Activated T-cell treated with anti-CD3 and anti-CD28 coated beads, Interleukin-2, amount 50 U/mL, for 4 hours (primary cell): Measurements from ENCODE around the gene EID1. TPM values are rescaled to one million over a fixed set of nuclear protein-coding genes. Genes with fewer than 3 reads are reported as not detected.
"Not testable (repeated sequence)": the region's sequence is repeated elsewhere in the genome, so short reads cannot be mapped to it uniquely, and the experiment has no call there.

Source experiments
- ATAC-seq, 2 donors: fragments of 200-7000 bp; cut with Tn5 transposase; one replicate each; pipeline ENCODE4 v1.10.0; 2021
- DNase-seq: peaks from one replicate; pipeline ENCODE4 v3.0.0-alpha.2; 2020
- H3K27me3 Mint-ChIP-seq: one replicate; pipeline ENCODE4 v1.8.0; 2021; ENCODE audit warnings: low read depth, mixed read lengths
- H3K36me3 Mint-ChIP-seq: one replicate; pipeline ENCODE4 v1.8.0; 2022; ENCODE audit warnings: mixed read lengths; ENCODE audit not compliant: insufficient read depth
- H3K4me1 Mint-ChIP-seq: one replicate; pipeline ENCODE4 v1.8.0; 2021; ENCODE audit warnings: low read depth, mixed read lengths
- H3K4me3 Mint-ChIP-seq: one replicate; pipeline ENCODE4 v1.8.0; 2021; ENCODE audit warnings: mild to moderate bottlenecking, moderate library complexity, mixed read lengths
- H3K9me3 Mint-ChIP-seq: one replicate; pipeline ENCODE4 v1.8.0; 2021; ENCODE audit warnings: mixed read lengths
- total RNA-seq, 3 donors: library from RNA; stranded (reverse); gene quantifications; one replicate each; pipeline ENCODE4 v1.2.1, GENCODE V29; 2021

The EID1 gene
- total RNA-seq, 3 donors from 2014 or later, result 109 to 115 (median 109) TPM

DNA sequence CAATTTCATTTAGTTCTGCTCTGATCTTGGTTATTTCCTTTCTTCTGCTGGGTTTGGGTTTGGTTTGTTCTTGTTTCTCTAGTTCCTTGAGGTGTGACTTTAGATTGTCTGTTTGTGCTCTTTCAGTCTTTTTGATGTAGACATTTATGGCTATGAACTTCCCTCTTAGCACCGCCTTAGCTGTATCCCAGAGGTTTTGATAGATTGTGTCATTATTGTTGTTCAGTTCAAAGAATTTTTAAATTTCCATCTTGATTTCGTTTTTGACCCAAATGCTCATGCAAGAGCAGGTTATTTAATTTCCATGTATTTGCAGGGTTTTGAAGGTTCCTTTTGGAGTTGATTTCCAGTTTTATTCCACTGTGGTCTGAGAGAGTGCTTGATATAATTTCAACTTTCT lies 32.6 kb downstream of the EID1 start:
- not testable (repeated sequence) for H3K9me3 Mint-ChIP-seq, H3K27me3 Mint-ChIP-seq, DNase-seq, ATAC-seq, H3K4me1 Mint-ChIP-seq, H3K4me3 Mint-ChIP-seq, H3K36me3 Mint-ChIP-seq

DNA sequence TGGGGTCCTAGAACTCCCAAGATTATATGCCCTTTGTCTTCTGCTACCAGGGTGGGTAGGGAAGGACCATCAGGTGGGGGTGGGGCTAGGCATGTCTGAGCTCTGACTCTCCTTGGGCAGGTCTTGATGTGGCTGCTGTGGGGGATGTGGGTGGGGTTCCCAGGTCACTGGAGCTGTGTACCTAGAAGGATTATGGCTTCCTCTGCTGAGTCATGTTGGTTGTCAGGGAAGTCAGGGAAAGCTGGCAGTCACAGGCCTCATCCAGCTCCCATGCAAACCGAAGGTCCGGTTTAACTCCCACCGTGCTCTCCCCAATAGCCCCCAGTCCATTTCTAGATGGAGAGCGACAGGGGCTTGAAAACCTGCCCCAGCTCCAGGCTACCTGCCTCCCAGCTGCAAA lies 35.2 kb downstream of the EID1 start:
- Mint-ChIP-seq H3K4me1 (no peaks in the 10 kb centered on the region), H3K36me3 (no peaks in the 10 kb centered on the region), H3K9me3 (no peaks in the 10 kb centered on the region), H3K4me3 (no peak overlapping the region), H3K27me3 (peaks cover 20% of the 10 kb centered on the region)
- no peak for ATAC-seq
- no peak for DNase-seq

DNA sequence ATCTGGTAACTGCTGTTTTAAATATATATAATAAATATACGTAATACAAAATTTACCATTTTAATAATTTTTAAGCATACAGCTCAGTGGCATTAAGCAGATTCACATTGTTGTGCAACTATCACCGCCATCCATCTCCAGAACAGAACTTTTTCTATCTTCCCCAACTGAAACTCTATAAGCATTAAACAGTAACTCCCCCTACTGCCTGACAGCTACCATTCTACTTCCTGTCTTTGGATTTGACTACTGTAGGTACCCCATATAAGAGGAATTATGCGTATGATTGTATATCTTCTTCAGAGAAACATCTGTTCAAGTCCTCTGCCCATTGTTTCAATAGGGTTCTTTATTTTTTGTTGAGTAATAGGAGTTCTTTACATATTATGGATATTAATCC lies 36.8 kb downstream of the EID1 start:
- H3K36me3 Mint-ChIP-seq, result no peaks in the 10 kb centered on the region
- H3K9me3 Mint-ChIP-seq, result no peaks in the 10 kb centered on the region
- DNase-seq (no peak), ATAC-seq (no peak)
- no peak overlapping the region for H3K4me3 Mint-ChIP-seq
- H3K4me1 Mint-ChIP-seq, result no peaks in the 10 kb centered on the region
- H3K27me3 Mint-ChIP-seq, result peaks cover 24% of the 10 kb centered on the region

DNA sequence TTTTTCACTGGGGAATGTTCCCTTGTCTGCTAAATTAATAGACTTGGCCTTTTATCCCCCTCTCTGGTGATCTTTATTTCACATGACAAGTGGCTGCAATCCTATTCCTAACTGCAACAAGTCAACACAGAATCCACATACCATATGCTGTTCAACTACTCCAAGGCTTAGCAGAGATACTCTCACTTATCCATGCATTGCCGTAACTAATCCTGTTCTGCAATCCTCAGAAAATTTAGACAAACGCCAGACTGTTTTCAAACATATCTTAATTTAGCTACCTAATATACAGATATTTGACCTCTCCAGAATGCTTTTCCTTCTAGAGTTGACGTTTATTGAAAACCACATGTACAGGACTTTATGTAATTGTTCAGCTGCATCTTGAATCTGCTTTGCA lies 37.9 kb downstream of the EID1 start:
- DNase-seq (no peak), ATAC-seq (no peak)
- H3K9me3 Mint-ChIP-seq, result no peaks in the 10 kb centered on the region
- H3K27me3 Mint-ChIP-seq, result peaks cover 21% of the 10 kb centered on the region
- H3K4me3 Mint-ChIP-seq, result no peak overlapping the region
- peaks cover 2% of the 10 kb centered on the region for H3K36me3 Mint-ChIP-seq
- H3K4me1 Mint-ChIP-seq, result no peaks in the 10 kb centered on the region

DNA sequence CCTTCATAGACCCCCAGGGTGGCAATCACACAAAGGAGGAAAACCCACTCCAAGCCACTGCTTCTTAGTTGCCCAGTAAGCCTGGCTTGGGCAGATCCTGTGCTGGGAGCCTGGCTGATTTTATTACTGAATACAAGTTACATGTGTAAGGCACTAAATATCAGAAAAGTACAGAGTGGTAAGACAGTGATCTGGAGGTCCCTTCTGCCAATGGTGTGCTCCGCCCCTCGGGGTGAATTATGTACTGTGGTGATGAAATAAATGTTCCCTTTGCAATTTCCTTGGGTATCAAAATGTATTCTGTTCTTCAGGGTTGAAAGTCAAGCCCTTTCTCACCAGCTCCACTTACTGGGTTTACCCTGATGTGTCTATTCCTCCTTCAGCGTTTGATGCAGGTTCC lies 38.8 kb downstream of the EID1 start:
- no peak for DNase-seq
- H3K9me3 Mint-ChIP-seq, result no peaks in the 10 kb centered on the region

DNA sequence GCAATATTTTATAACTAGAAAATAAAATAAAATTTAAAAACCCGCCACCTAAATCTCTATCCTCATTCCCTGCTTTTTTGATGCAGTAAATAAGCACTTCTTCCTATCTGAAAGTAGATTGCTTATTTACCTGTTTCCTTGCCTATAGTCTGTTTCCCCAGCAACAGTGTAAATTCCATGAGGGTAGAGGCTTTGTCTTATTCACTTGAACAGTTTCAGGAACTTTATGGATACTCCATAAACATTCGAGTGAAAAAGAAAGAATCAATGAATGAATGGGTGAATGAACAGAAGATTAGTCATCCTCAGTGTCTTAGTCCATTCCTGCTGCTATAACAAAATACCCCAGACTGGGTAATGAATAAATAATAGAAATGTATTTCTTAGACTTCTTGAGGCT lies 44.1 kb downstream of the EID1 start:
- peaks cover 18% of the 10 kb centered on the region for H3K27me3 Mint-ChIP-seq
- H3K4me1 Mint-ChIP-seq, result peaks cover 12% of the 10 kb centered on the region
- peaks cover 2% of the 10 kb centered on the region for H3K36me3 Mint-ChIP-seq
- ATAC-seq, result no peak
- H3K9me3 Mint-ChIP-seq, result peaks cover 3% of the 10 kb centered on the region
- no peak overlapping the region for H3K4me3 Mint-ChIP-seq
- no peak for DNase-seq

More for the DNA sequence above, 38.8 kb downstream of the EID1 start:
- Mint-ChIP-seq H3K27me3 (peaks cover 21% of the 10 kb centered on the region), H3K36me3 (peaks cover 2% of the 10 kb centered on the region), H3K4me1 (no peaks in the 10 kb centered on the region), H3K4me3 (no peak overlapping the region)
- ATAC-seq, result no peak

DNA sequence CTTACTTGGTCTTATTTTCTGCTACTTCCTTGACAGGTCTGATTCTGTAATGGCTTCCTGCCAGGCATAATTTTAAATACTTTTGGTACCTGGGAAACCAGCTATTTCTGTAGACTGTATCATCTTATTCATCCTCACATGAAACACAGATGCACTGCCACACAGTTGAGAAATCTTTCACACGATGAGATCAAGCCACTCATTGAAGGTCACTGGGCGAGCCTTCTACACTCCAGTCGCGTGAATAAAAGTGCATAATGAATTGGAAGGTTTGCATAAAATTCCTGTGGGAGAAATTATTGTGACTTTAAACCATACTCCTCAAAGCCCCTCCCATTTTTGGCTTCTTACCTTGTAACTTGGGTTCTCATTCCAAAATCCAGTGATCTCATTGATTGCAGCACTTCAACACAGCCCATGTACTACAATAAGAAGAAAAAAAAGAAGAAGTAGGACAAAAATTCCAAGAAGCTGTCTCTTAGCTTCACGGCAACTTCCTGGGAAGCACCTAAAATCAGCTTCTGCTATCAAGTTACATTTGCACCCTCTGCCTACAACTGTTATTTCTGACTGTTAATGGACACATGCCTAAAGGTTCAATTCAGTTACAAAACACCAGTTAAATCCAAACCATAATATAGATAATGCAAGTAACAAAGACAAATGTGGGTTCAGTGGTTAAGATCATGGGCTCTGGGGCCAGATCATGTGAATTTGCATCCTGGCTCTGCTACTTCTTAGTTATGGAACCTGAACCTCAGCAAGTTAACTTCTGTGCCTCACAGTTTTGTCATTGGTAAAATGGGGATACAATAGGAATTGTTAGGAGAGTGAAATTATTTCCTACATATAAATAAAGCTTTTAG lies 46.8 kb downstream of the EID1 start:
- H3K36me3 Mint-ChIP-seq, result peaks cover 2% of the 10 kb centered on the region
- ATAC-seq (no peak), DNase-seq (no peak)
- peaks cover 3% of the 10 kb centered on the region for H3K9me3 Mint-ChIP-seq
- peaks cover 12% of the 10 kb centered on the region for H3K27me3 Mint-ChIP-seq
- H3K4me3 Mint-ChIP-seq, result no peak overlapping the region
- peaks cover 32% of the 10 kb centered on the region for H3K4me1 Mint-ChIP-seq

DNA sequence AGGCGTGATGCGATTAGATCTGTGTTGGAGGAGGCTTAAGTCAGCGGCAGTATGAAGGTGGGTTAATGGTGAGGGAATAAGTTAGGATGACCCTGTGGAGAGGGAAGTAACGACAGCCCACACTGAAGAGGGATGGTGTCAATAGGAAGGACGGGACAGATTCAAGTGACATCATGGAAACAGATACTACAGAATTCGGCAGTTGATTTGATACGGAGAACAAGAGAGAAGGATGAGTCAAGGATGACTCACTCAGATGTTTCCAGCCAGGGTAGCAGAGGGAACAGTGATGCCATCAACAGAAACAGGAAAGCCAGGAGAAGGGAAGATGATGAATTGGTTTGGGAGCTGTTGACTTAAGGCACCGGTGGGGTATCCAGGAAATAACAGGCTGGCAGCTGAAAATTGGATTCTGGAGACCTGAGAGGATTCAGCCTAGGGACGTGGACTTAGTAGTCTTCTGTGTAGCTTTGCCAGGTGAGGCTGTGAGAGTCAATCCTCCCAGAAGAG lies 47.8 kb downstream of the EID1 start:
- Mint-ChIP-seq H3K4me1 (peaks cover 35% of the 10 kb centered on the region), H3K27me3 (peaks cover 12% of the 10 kb centered on the region), H3K4me3 (no peak overlapping the region), H3K9me3 (peaks cover 3% of the 10 kb centered on the region), H3K36me3 (no peaks in the 10 kb centered on the region)
- DNase-seq (no peak), ATAC-seq (peak; percentile 41 to 53)

DNA sequence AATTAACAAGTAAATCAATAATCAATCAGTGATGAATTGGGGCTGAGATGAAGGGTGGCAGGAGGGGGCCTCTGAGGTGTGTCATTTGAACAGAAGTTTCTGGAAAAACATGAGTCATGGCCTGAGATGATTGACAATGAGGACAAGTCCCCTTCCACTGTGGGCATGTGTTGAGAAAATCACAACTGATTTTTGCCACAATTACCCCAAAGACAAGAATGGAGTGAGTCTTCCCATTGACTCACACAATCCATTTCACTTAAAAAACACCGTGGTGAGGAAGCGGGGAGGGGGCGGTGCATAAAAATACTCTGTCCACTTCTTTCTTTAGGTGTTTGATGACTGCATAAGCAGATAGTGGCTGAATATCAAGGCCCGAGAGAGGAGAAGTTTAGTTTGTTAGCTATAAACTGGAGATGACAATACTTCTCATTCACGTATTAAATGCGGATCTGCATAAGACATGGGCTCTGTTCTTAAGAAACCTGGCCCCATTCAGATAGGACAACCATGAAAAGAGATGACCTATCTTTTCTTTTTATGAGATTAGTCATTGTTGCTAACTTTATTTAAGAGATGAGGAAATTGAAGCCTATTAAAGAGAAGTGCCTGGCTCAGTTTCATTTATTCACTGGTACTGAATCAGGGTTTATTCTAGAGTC lies 51.1 kb downstream of the EID1 start:
- H3K36me3 Mint-ChIP-seq, result no peaks in the 10 kb centered on the region
- no peak for DNase-seq
- ATAC-seq, result peak; percentile 80 to 81
- peaks cover 10% of the 10 kb centered on the region for H3K27me3 Mint-ChIP-seq
- no peak overlapping the region for H3K4me3 Mint-ChIP-seq
- H3K4me1 Mint-ChIP-seq, result peaks cover 37% of the 10 kb centered on the region
- peaks cover 3% of the 10 kb centered on the region for H3K9me3 Mint-ChIP-seq

DNA sequence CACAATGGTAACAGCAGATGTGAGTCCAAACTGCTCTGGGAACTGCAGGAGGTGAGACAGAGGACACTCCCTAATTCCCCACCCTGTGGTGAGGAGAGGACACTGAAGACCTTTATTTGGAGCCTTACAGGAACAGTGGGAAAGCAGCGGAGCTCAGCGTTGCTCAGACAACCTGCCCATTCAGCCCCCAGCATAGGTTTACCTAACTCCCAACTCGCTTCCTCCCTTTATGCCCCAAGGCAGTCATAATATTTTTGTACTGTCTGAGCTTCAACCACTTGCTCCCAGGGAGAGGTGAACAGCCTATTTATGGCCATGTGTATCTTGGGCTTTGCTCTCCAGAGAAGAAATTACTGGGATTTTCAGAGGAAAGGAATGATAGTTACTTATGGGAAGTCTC lies 51.7 kb downstream of the EID1 start:
- H3K4me1 Mint-ChIP-seq, result peaks cover 37% of the 10 kb centered on the region
- peaks cover 3% of the 10 kb centered on the region for H3K9me3 Mint-ChIP-seq
- no peak for DNase-seq
- ATAC-seq, result no peak
- H3K36me3 Mint-ChIP-seq, result no peaks in the 10 kb centered on the region
- no peak overlapping the region for H3K4me3 Mint-ChIP-seq
- peaks cover 10% of the 10 kb centered on the region for H3K27me3 Mint-ChIP-seq

Other genes starting within 250 kb of the EID1 start
- gene FBN1, start 232.4 kb upstream of the EID1 start, total RNA-seq, result under 1 TPM; 0.22 to 0.38 (median 0.24) TPM
- 10 to 100 TPM; 10.2 to 12.5 (median 12.5) TPM for gene CEP152, start 67.1 kb upstream of the EID1 start, total RNA-seq
- gene SHC4, start 85.8 kb downstream of the EID1 start, total RNA-seq, result 1 to 10 TPM; 1.7 to 2.3 (median 2.2) TPM
- gene SECISBP2L, start 168.3 kb downstream of the EID1 start, total RNA-seq, result 10 to 100 TPM; 14.9 to 21.6 (median 18.8) TPM